Measurements from ENCODE around the gene PCK2. TPM values are rescaled to one million over a fixed set of nuclear protein-coding genes. Genes with fewer than 3 reads are reported as not detected.

Gene PCK2
- total and polyA plus RNA-seq, 2 of the 13 experiments (the other 11 are each of a cell fraction or from before 2014, with no cell fraction given), result 129 to 272 TPM

DNA sequence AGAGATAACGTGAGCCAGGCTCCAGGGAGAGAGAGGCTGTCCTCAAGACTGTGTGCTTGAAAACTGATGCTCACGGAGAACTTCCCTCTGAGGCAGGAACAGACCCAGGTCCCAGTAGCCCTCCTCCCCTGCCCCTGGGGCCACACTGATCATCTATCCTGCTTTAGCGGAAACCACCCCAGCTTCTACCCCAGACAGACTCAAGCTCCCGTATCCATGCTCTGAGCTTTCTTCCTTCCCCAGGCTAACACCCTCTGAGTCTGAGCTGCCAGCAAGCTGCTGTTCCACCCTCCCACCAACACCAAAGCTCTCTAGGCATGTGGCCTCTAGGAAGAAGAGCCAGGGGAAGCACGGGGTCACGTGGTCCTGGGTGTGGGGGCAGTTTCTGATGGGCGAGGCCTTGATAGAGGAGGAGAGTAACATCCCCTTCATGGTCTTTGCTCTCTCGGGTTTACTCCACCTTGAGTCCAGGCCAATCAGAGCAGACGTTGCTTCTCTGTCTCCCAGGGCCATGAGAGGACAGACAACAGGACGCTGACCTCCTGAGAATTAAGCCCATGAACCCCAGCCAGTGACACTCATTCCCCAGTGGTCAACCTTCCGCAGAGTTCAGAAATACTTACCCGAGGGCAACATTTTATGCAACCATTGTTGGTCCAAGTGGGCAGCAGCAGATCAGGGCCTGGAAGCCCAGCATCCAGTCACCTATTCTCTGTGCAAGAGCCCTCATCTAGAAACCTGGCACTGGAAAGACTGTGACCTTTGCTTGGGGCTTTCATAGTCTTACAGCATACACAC, 1.4 kb downstream of the PCK2 start (continued):
- TF ChIP-seq ZNF740 (CRISPR knock-in tag; IDR thresholded peaks at IDR 0.05) (peak; percentile 50; the same call in 1 of the 2 replicates), GLMP (CRISPR knock-in tag; IDR thresholded peaks at IDR 0.05; ENCODE audit: borderline replicate concordance) (no peak), ZBTB8A (CRISPR knock-in tag; IDR thresholded peaks at IDR 0.05; ENCODE audit: borderline replicate concordance, low read depth) (peak; percentile 99), SNAPC4 (CRISPR knock-in tag; IDR thresholded peaks at IDR 0.05) (peak; percentile 96), EP300 (IDR thresholded peaks at IDR 0.05; ENCODE audit: low read depth in 2 of 2, low read length in 2 of 2) (peak in 1 of 2 experiments; percentile 84), EP300 (CRISPR knock-in tag; IDR thresholded peaks at IDR 0.05; ENCODE audit: borderline replicate concordance) (peak; percentile 90), ZNF660 (CRISPR knock-in tag; IDR thresholded peaks at IDR 0.05; ENCODE audit: borderline replicate concordance, low read depth) (peak; percentile 86; the same call in 1 of the 2 replicates), ZNF605 (CRISPR knock-in tag; IDR thresholded peaks at IDR 0.05) (peak; percentile 100), NR2C2 (CRISPR knock-in tag; IDR thresholded peaks at IDR 0.05; ENCODE audit: borderline replicate concordance) (peak; percentile 96), SIX1 (CRISPR knock-in tag; IDR thresholded peaks at IDR 0.05; ENCODE audit: borderline replicate concordance) (peak; percentile 70), KDM3A (CRISPR knock-in tag; IDR thresholded peaks at IDR 0.05; ENCODE audit: low read depth) (peak; percentile 99), ZNF251 (CRISPR knock-in tag; IDR thresholded peaks at IDR 0.05) (peak; percentile 97; the same call in 1 of the 2 replicates), PHF5A (CRISPR knock-in tag; IDR thresholded peaks at IDR 0.05; ENCODE audit: low read depth, unreplicated experiment) (peak; percentile 92), ZNF225 (CRISPR knock-in tag; IDR thresholded peaks at IDR 0.05) (peak; percentile 94; the same call in 1 of the 2 replicates), JARID2 (CRISPR knock-in tag; IDR thresholded peaks at IDR 0.05; ENCODE audit: insufficient replicate concordance) (peak; percentile 20), POLR2A (IDR thresholded peaks at IDR 0.05; ENCODE audit: insufficient read depth in 1 of 2, low read depth in 2 of 2, low read length in 2 of 2) (peak in 1 of 2 experiments; percentile 98; a peak in 2 of 4 replicates), SRSF1 (optimal IDR thresholded peaks at IDR 0.05; ENCODE audit: low read depth, low read length) (peak; percentile 93), ZNF790 (CRISPR knock-in tag; IDR thresholded peaks at IDR 0.05; ENCODE audit: borderline replicate concordance) (no peak), NFYB (CRISPR knock-in tag; IDR thresholded peaks at IDR 0.05) (peak; percentile 90), PATZ1 (CRISPR knock-in tag; IDR thresholded peaks at IDR 0.05) (peak; percentile 99), HDAC1 (CRISPR knock-in tag; IDR thresholded peaks at IDR 0.05) (no peak)
